Astrocyte of the cerebellum (primary cell): Measurements from ENCODE around the gene NLRC5.

ENCODE experiments used
- DNase-seq: peaks from one replicate; pipeline ENCODE4 v3.0.0-alpha.2; 2011; ENCODE audit warnings: low read depth
- H3K4me3 ChIP-seq: 2 replicates; pipeline ENCODE4 v1.5.1; 2011; ENCODE audit warnings: mild to moderate bottlenecking, low read depth, low read length, moderate library complexity
- in situ Hi-C: cut with HindIII; loops from 2 replicates; pipeline ENCODE4 v1.10.0; 2017; ENCODE audit warnings: low sequenced_read_pairs
- TF ChIP-seq, protein P1 (sequence below): IDR thresholded peaks from 2 replicates; pipeline ENCODE4 v1.5.1; 2012; ENCODE audit warnings: low read length, low read depth, moderate library complexity, mild to moderate bottlenecking; ENCODE audit errors: missing control alignments

NLRC5 gene

GRCh38 chr16:57013229-57013628, 23.9 kb downstream of the NLRC5 start:
- peak; percentile 19 for DNase-seq
- in situ Hi-C loops = no loop called here
- TF ChIP-seq, protein P1, sequence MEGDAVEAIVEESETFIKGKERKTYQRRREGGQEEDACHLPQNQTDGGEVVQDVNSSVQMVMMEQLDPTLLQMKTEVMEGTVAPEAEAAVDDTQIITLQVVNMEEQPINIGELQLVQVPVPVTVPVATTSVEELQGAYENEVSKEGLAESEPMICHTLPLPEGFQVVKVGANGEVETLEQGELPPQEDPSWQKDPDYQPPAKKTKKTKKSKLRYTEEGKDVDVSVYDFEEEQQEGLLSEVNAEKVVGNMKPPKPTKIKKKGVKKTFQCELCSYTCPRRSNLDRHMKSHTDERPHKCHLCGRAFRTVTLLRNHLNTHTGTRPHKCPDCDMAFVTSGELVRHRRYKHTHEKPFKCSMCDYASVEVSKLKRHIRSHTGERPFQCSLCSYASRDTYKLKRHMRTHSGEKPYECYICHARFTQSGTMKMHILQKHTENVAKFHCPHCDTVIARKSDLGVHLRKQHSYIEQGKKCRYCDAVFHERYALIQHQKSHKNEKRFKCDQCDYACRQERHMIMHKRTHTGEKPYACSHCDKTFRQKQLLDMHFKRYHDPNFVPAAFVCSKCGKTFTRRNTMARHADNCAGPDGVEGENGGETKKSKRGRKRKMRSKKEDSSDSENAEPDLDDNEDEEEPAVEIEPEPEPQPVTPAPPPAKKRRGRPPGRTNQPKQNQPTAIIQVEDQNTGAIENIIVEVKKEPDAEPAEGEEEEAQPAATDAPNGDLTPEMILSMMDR = no peak
- H3K4me3 ChIP-seq = no peak overlapping the region

- TF ChIP-seq, protein P1 = no peak
- in situ Hi-C loops = no loop called here
- H3K4me3 ChIP-seq = no peak overlapping the region
- no peak for DNase-seq
Measured at GRCh38 chr16:57013902-57014301, 24.5 kb downstream of the NLRC5 start.

GRCh38 chr16:57016301-57016700, 26.9 kb downstream of the NLRC5 start:
- H3K4me3 ChIP-seq = no peak overlapping the region
- TF ChIP-seq, protein P1 = no peak
- in situ Hi-C loops = no loop called here
- DNase-seq = no peak

- no peak overlapping the region for H3K4me3 ChIP-seq
- TF ChIP-seq, protein P1 = no peak
- in situ Hi-C loops = no loop called here
- no peak for DNase-seq
Measured at GRCh38 chr16:57016831-57017230, 27.5 kb downstream of the NLRC5 start.

- no peak for DNase-seq
- no peak overlapping the region for H3K4me3 ChIP-seq
- TF ChIP-seq, protein P1 = no peak
- in situ Hi-C loops = no loop called here
Measured at GRCh38 chr16:57017251-57017650, 27.9 kb downstream of the NLRC5 start.

DNA sequence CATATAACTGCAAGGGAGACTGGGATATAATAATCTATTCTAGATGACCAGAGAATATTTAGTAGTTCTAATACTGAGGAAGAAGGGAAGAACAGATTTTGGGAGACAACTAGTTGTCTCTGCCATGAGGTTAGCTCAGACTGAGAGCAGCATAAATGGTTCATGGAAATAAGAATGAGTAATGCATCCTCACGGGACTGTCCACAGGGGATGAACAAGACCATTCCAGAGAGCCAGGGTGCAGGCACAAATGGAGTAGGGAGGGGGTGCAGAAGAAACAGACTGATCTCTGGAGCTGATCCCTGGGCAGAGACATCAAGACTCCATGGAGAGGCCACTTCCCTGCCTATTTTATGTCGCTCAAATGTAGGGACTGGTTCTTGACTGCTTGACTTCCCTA, 30.4 kb downstream of the NLRC5 start:
- no peak overlapping the region for H3K4me3 ChIP-seq
- TF ChIP-seq, protein P1 = no peak
- in situ Hi-C loops = no loop called here
- no peak for DNase-seq

GRCh38 chr16:57020651-57021050, 31.3 kb downstream of the NLRC5 start:
- TF ChIP-seq, protein P1 = no peak
- DNase-seq = no peak
- in situ Hi-C loops = no loop called here
- no peak overlapping the region for H3K4me3 ChIP-seq
